Suppressor macrophage (primary cell): ENCODE data around the gene HSPD1.
A peak's percentile ranks its signal among the peaks of the same experiment; 100 is the strongest.

Source experiments
- DNase-seq, 4 experiments: peaks; one replicate each; pipeline ENCODE4 v3.0.0-alpha.2; 2020 to 2022
- total RNA-seq, 17 experiments: gene quantifications; one replicate each; lab custom pipeline; 2026; ENCODE audit warnings: mixed read lengths in 6 of 17, inconsistent platforms in 3 of 17; lab: John Stamatoyannopoulos, UW

Gene HSPD1
- 125 to 393 (median 253) reads per million in 17 experiments for total RNA-seq

GRCh38 chr2:197499594-197500502 is at the start of gene HSPD1, which contains the start of gene HSPE1:
TSS of gene HSPD1 (minus strand) at chr2:197499840. CDS start at chr2:197498848, 992 bp downstream.
TSS of gene HSPE1 (plus strand) at chr2:197500379. CDS start at chr2:197500437, 58 bp downstream.
- peak; percentile 99 to 100 (median 100) for DNase-seq

- DNase-seq: no peak
These were observed 48.9 kb upstream of the HSPD1 start for GRCh38 chr2:197548582-197548981.

GRCh38 chr2:197547163-197547900 is 47.7 kb upstream of the HSPD1 start:
- DNase-seq: no peak

- no peak for DNase-seq
These were observed 43.6 kb upstream of the HSPD1 start for GRCh38 chr2:197543206-197543605.

GRCh38 chr2:197539734-197540133 is 40.1 kb upstream of the HSPD1 start:
- DNase-seq: no peak

GRCh38 chr2:197538412-197538811 is 38.8 kb upstream of the HSPD1 start:
- no peak for DNase-seq

GRCh38 chr2:197517150-197517549 is 17.5 kb upstream of the HSPD1 start:
- DNase-seq: no peak

GRCh38 chr2:197516393-197516761 is 16.7 kb upstream of the HSPD1 start:
- peak; percentile 8 to 38 (median 24) for DNase-seq

GRCh38 chr2:197515739-197516392 is 16.2 kb upstream of the HSPD1 start, which contains the start of gene MOB4:
TSS of gene MOB4 (plus strand) at chr2:197516066. CDS start at chr2:197516087, 21 bp downstream.
- DNase-seq: peak; percentile 98 to 99 (median 98)

GRCh38 chr2:197515315-197515738 is 15.7 kb upstream of the HSPD1 start:
- DNase-seq: peak in 1 of 4 experiments; percentile 32

- DNase-seq: peak in 3 of 4 experiments; percentile 15 to 44 (median 40)
These were observed 15.1 kb upstream of the HSPD1 start for GRCh38 chr2:197514754-197515153.

- no peak for DNase-seq
These were observed 14.3 kb upstream of the HSPD1 start for GRCh38 chr2:197513915-197514314.

- no peak for DNase-seq
These were observed 7.0 kb upstream of the HSPD1 start for GRCh38 chr2:197506658-197507057.

- no peak for DNase-seq
These were observed 4.9 kb upstream of the HSPD1 start for GRCh38 chr2:197504512-197504911.

GRCh38 chr2:197504000-197504399 is 4.4 kb upstream of the HSPD1 start:
- no peak for DNase-seq

GRCh38 chr2:197502685-197503084 is 3.0 kb upstream of the HSPD1 start:
- DNase-seq: no peak

- DNase-seq: no peak
These were observed 2.6 kb upstream of the HSPD1 start for GRCh38 chr2:197502201-197502600.

- peak in 2 of 4 experiments; percentile 15 to 25 for DNase-seq
These were observed 977 bp upstream of the HSPD1 start for GRCh38 chr2:197500503-197501131.

GRCh38 chr2:197498937-197499593 is 575 bp downstream of the HSPD1 start:
- DNase-seq: peak; percentile 69 to 84 (median 73)

GRCh38 chr2:197498235-197498936 is 1.3 kb downstream of the HSPD1 start:
- DNase-seq: no peak

GRCh38 chr2:197497326-197497725 is 2.3 kb downstream of the HSPD1 start:
- DNase-seq: no peak
